Smooth muscle cell (in vitro differentiated cells): ENCODE results near the gene ACAP3. TPM values are rescaled to one million over a fixed set of nuclear protein-coding genes. Genes with fewer than 3 reads are reported as not detected.
A peak's percentile ranks its signal among the peaks of the same experiment; 100 is the strongest.

ENCODE experiments used
- DNase-seq: peaks from one replicate; lab custom pipeline; 2025; ENCODE audit not compliant: unreplicated experiment; lab: John Stamatoyannopoulos, UW
- H2AFZ ChIP-seq: fragments of 200-600 bp; sonication (generic); 2 replicates; pipeline ENCODE4 v1.6.0; 2016; ENCODE audit warnings: antibody characterized with exemption, low read depth, mild to moderate bottlenecking
- H3F3A ChIP-seq: fragments of 200-600 bp; sonication (generic); 2 replicates; pipeline ENCODE4 v1.6.0; 2017; ENCODE audit warnings: antibody characterized with exemption, low read depth
- H3K27ac ChIP-seq: fragments of 200-600 bp; sonication (generic); 2 replicates; pipeline ENCODE4 v1.5.1; 2016; ENCODE audit warnings: low read depth, mild to moderate bottlenecking
- H3K27me3 ChIP-seq: fragments of 200-600 bp; sonication (generic); 2 replicates; pipeline ENCODE4 v1.6.1; 2016; ENCODE audit warnings: low read depth, mild to moderate bottlenecking
- H3K36me3 ChIP-seq: fragments of 200-600 bp; sonication (generic); 2 replicates; pipeline ENCODE4 v1.5.1; 2016; ENCODE audit warnings: low read depth
- H3K4me1 ChIP-seq: fragments of 200-600 bp; sonication (generic); 2 replicates; pipeline ENCODE4 v1.5.1; 2016; ENCODE audit warnings: low read depth
- H3K4me2 ChIP-seq: fragments of 200-600 bp; sonication (generic); 2 replicates; pipeline ENCODE4 v1.6.0; 2016; ENCODE audit warnings: mild to moderate bottlenecking
- H3K4me3 ChIP-seq: fragments of 200-600 bp; sonication (generic); 2 replicates; pipeline ENCODE4 v1.5.1; 2016; ENCODE audit warnings: mild to moderate bottlenecking
- H3K79me2 ChIP-seq: fragments of 200-600 bp; sonication (generic); 2 replicates; pipeline ENCODE4 v1.6.0; 2016; ENCODE audit warnings: low read depth, mild to moderate bottlenecking
- H3K9ac ChIP-seq: fragments of 200-600 bp; sonication (generic); 2 replicates; pipeline ENCODE4 v1.6.0; 2016; ENCODE audit warnings: low read depth
- H3K9me3 ChIP-seq: fragments of 200-600 bp; sonication (generic); replicated peaks from 2 replicates; pipeline ENCODE4 v1.5.1; 2016; ENCODE audit warnings: low read depth
- H4K20me1 ChIP-seq: fragments of 200-600 bp; sonication (generic); 2 replicates; pipeline ENCODE4 v1.6.0; 2016; ENCODE audit warnings: low read depth
- CTCF ChIP-seq: fragments of 200-600 bp; sonication (generic); IDR thresholded peaks from 2 replicates; pipeline ENCODE4 v1.5.1; 2017; ENCODE audit warnings: borderline replicate concordance, mild to moderate bottlenecking, antibody characterized with exemption; ENCODE audit not compliant: insufficient read depth, poor library complexity, severe bottlenecking
- WGBS: methylation state at CpG from one replicate; pipeline ENCODE4 v1.1.7; 2016; ENCODE audit warnings: low lambda C conversion rate; 5-methylcytosine and 5-hydroxymethylcytosine counted together
- polyA plus RNA-seq: library from polyadenylated mRNA; unstranded; fragments of >200 nt; fragmentation: Nextera tagmentation; extraction: Ambion mirVana; gene quantifications from 2 replicates; pipeline ENCODE4 v1.2.1, GENCODE V29; 2016
- total RNA-seq: library from RNA; depleted of rRNA; stranded (reverse); fragments of >200 nt; gene quantifications from 2 replicates; pipeline ENCODE4 v1.2.3, GENCODE V29; 2014

ACAP3 gene
- total and polyA plus RNA-seq, 2 experiments from 2014 or later, result 29.9 to 63.9 TPM

- DNase-seq, result peak; percentile 88
- Histone ChIP-seq H3K4me3 (peak within 1 kb of the TSS; percentile 85), H3K27me3 (no peaks in the 10 kb centered on the region), H4K20me1 (peaks cover 43% of the 10 kb centered on the region), H3K79me2 (peaks cover 46% of the 10 kb centered on the region), H3F3A (no peaks in the 10 kb centered on the region), H3K9ac (peak within 1 kb of the TSS; percentile 97), H2AFZ (peak within 1 kb of the TSS; percentile 75), H3K36me3 (no peaks in the 10 kb centered on the region), H3K4me1 (peaks cover 18% of the 10 kb centered on the region), H3K27ac (peak within 1 kb of the TSS; percentile 74), H3K9me3 (no peaks in the 10 kb centered on the region), H3K4me2 (peak within 1 kb of the TSS; percentile 98)
- TF ChIP-seq CTCF, result no peak
- 1% methylated on average over 67 of the region's 105 CpGs for WGBS
Observed at GRCh38 chr1:1273512-1274298, 34.0 kb downstream of the ACAP3 start, which contains the start of gene UBE2J2. Gene UBE2J2, minus strand, starts transcription at chr1:1273854. Its CDS starts 5,862 bp downstream, at chr1:1267992.

GRCh38 chr1:1273209-1273511 is 34.6 kb downstream of the ACAP3 start:
- no peak for TF ChIP-seq CTCF
- peaks cover 18% of the 10 kb centered on the region for H3K4me1 ChIP-seq
- no peaks in the 10 kb centered on the region for H3F3A ChIP-seq
- WGBS, result 1% methylated on average over 31 of the region's 31 CpGs
- DNase-seq, result no peak
- H3K4me3 ChIP-seq, result peak overlapping the region; percentile 85
- H3K79me2 ChIP-seq, result peaks cover 51% of the 10 kb centered on the region
- H2AFZ ChIP-seq, result no peak overlapping the region
- H3K9ac ChIP-seq, result peak overlapping the region; percentile 97
- peaks cover 48% of the 10 kb centered on the region for H4K20me1 ChIP-seq
- H3K4me2 ChIP-seq, result peak overlapping the region; percentile 98
- peak overlapping the region; percentile 74 for H3K27ac ChIP-seq
- H3K9me3 ChIP-seq, result no peaks in the 10 kb centered on the region
- no peaks in the 10 kb centered on the region for H3K27me3 ChIP-seq
- H3K36me3 ChIP-seq, result no peaks in the 10 kb centered on the region

GRCh38 chr1:1272341-1273208 is 35.2 kb downstream of the ACAP3 start:
- no peak overlapping the region for H2AFZ ChIP-seq
- no peaks in the 10 kb centered on the region for H3K36me3 ChIP-seq
- H3K9ac ChIP-seq, result peak overlapping the region; percentile 97
- peaks cover 54% of the 10 kb centered on the region for H3K79me2 ChIP-seq
- no peaks in the 10 kb centered on the region for H3F3A ChIP-seq
- H3K9me3 ChIP-seq, result no peaks in the 10 kb centered on the region
- 51% methylated on average over 43 of the region's 43 CpGs for WGBS
- no peaks in the 10 kb centered on the region for H3K27me3 ChIP-seq
- TF ChIP-seq CTCF, result no peak
- no peak for DNase-seq
- H3K27ac ChIP-seq, result peak overlapping the region; percentile 74
- peaks cover 50% of the 10 kb centered on the region for H4K20me1 ChIP-seq
- H3K4me2 ChIP-seq, result peak overlapping the region; percentile 98
- H3K4me1 ChIP-seq, result peaks cover 18% of the 10 kb centered on the region
- H3K4me3 ChIP-seq, result peak overlapping the region; percentile 85
